K562 (cell line): ENCODE results near the gene PLXND1. TPM values are rescaled to one million over a fixed set of nuclear protein-coding genes. Genes with fewer than 3 reads are reported as not detected.

Experiments used
- BRD4 ChIP-seq: fragments of 200-600 bp; sonication (generic); IDR thresholded peaks from 2 replicates; pipeline ENCODE4 v1.6.1; 2017; ENCODE audit warnings: inconsistent platforms
- FOXP4 ChIP-seq: sonication (generic); formaldehyde crosslinking; IDR thresholded peaks from 2 replicates; pipeline ENCODE4 v1.8.0; 2022; ENCODE audit warnings: mild to moderate bottlenecking, missing genetic modification reagents, borderline replicate concordance
- HES1 ChIP-seq: fragments of 450-650 bp; IDR thresholded peaks from 2 replicates; pipeline ENCODE4 v1.6.1; 2016; ENCODE audit warnings: low read depth, mild to moderate bottlenecking, moderate library complexity
- NKRF ChIP-seq: fragments of 450-650 bp; IDR thresholded peaks from 2 replicates; pipeline ENCODE4 v1.6.1; 2016; ENCODE audit warnings: borderline replicate concordance
- RAD21 ChIP-seq, 2 experiments: fragments of 250-450 bp in 1 of 2; fragments of 450-650 bp in 1 of 2; sonication (Bioruptor Pico) in 1 of 2; formaldehyde crosslinking in 1 of 2; IDR thresholded peaks in 1 of 2; conservative IDR thresholded peaks in 1 of 2; 2 replicates each; pipeline versions ENCODE4 v1.4.0 to v1.8.0; 2020 to 2022; ENCODE audit warnings: mild to moderate bottlenecking in 2 of 2, moderate library complexity in 1 of 2
- RNF219 ChIP-seq: fragments of 250-450 bp; sonication (Bioruptor Pico); IDR thresholded peaks from 2 replicates; pipeline ENCODE4 v1.5.0; 2022; ENCODE audit warnings: mild to moderate bottlenecking
- THRB ChIP-seq: fragments of 450-650 bp; formaldehyde crosslinking; conservative IDR thresholded peaks from 2 replicates; pipeline ENCODE4 v1.4.0; 2022; ENCODE audit warnings: mild to moderate bottlenecking, missing genetic modification characterization
- ZNF785 ChIP-seq: fragments of 250-450 bp; sonication (Bioruptor Pico); IDR thresholded peaks from 2 replicates; pipeline ENCODE4 v1.4.0; 2020; ENCODE audit warnings: mild to moderate bottlenecking
- polyA plus RNA-seq, 8 experiments: library from polyadenylated mRNA; depleted of rRNA in 4 of 8; stranded (reverse) in 5 of 8; unstranded in 3 of 8; fragments of >200 nt; fragmentation: Nextera tagmentation in 2 of 8; fragmentation: Illumina TruSeq in 1 of 8; extraction: Ambion mirVana in 2 of 8; extraction: Trizol in 1 of 8; gene quantifications; 2 replicates each; pipeline versions ENCODE4 v1.2.1 to v1.2.3, GENCODE V29; 2011 to 2014; ENCODE audit warnings: inconsistent platforms in 1 of 8, missing spikeins in 1 of 8
- total RNA-seq, 7 experiments: library from RNA; depleted of rRNA in 6 of 7; stranded (reverse); fragments of >200 nt in 6 of 7; fragmentation: Illumina TruSeq in 2 of 7; extraction: Trizol in 2 of 7; gene quantifications; 2 replicates each; pipeline versions ENCODE4 v1.2.1 to v1.2.3, GENCODE V29; 2011 to 2021; ENCODE audit warnings: low replicate concordance in 1 of 7

PLXND1 gene
- total and polyA plus RNA-seq, 9 of the 15 experiments (the other 6 are each of a cell fraction or from before 2014, with no cell fraction given): 0.34 to 28.8 (median 14.0) TPM

- no peak for TF ChIP-seq NKRF
- TF ChIP-seq BRD4: no peak
- TF ChIP-seq FOXP4 (CRISPR knock-in tag): no peak
- no peak for TF ChIP-seq ZNF785 (CRISPR knock-in tag)
- TF ChIP-seq THRB (CRISPR knock-in tag): no peak
- no peak for TF ChIP-seq HES1
- no peak for TF ChIP-seq RAD21 (CRISPR knock-in tag; conservative IDR thresholded peaks at IDR 0.05 in 1 of 2, IDR thresholded peaks at IDR 0.05 in 1 of 2)
- TF ChIP-seq RNF219: no peak
Observed at GRCh38 chr3:129615751-129616281, 9.3 kb upstream of the PLXND1 start (continued).
